SK-N-SH (cell line): ENCODE measurements around the gene ACO1. TPM values are rescaled to one million over a fixed set of nuclear protein-coding genes. Genes with fewer than 3 reads are reported as not detected.

ENCODE experiments used
- CTCF ChIA-PET: fragments of 300-600, 350-600 bp; formaldehyde crosslinking; extraction: SDS; loops from one replicate; lab custom pipeline; 2021; lab: Yijun Ruan, JAX
- POLR2A ChIA-PET: fragments of 350-600 bp; sonication (Branson Sonifier 250); formaldehyde crosslinking; extraction: SDS; loops from one replicate; lab custom pipeline; 2020; ENCODE audit warnings: antibody characterized with exemption, inconsistent platforms; lab: Yijun Ruan, JAX
- DNase-seq: peaks from one replicate; pipeline ENCODE4 v3.0.0; 2012
- H2AFZ ChIP-seq: fragments of 200-600 bp; sonication (generic); 2 replicates; pipeline ENCODE4 v1.8.1; 2016; ENCODE audit warnings: antibody characterized with exemption, mild to moderate bottlenecking, low read depth
- H3F3A ChIP-seq: fragments of 200-600 bp; sonication (generic); replicated peaks from 2 replicates; pipeline ENCODE3; 2016; ENCODE audit warnings: antibody characterized with exemption, mild to moderate bottlenecking; ENCODE audit not compliant: insufficient read depth
- H3K27ac ChIP-seq, 2 experiments: fragments of 200-500 bp in 1 of 2; fragments of 200-600 bp in 1 of 2; sonication (Bioruptor generic) in 1 of 2; sonication (generic), shearing (Covaris generic) in 1 of 2; 2 replicates each; pipeline versions ENCODE4 v1.5.1 to v1.6.1; 2014 to 2016; ENCODE audit warnings: low read depth in 2 of 2, inconsistent platforms in 1 of 2, low read length in 1 of 2, mild to moderate bottlenecking in 1 of 2, mixed read lengths in 1 of 2
- H3K27me3 ChIP-seq: fragments of 200-600 bp; sonication (generic), shearing (Covaris generic); 2 replicates; pipeline ENCODE4 v1.6.1; 2016; ENCODE audit warnings: mixed run types; ENCODE audit not compliant: insufficient read depth
- H3K36me3 ChIP-seq, 2 experiments: fragments of 200-500 bp in 1 of 2; fragments of 200-600 bp in 1 of 2; sonication (Bioruptor generic) in 1 of 2; sonication (generic) in 1 of 2; replicated peaks in 1 of 2; 2 replicates each; pipeline versions ENCODE3 to v1.5.1; 2014 to 2016; ENCODE audit warnings: low read length in 1 of 2, mild to moderate bottlenecking in 1 of 2; ENCODE audit not compliant: insufficient read depth in 2 of 2, control insufficient read depth in 1 of 2
- H3K4me1 ChIP-seq, 2 experiments: fragments of 200-500 bp in 1 of 2; fragments of 200-600 bp in 1 of 2; sonication (Bioruptor generic) in 1 of 2; sonication (generic), shearing (Covaris generic) in 1 of 2; 2 replicates each; pipeline versions ENCODE4 v1.5.1 to v1.6.1; 2014 to 2016; ENCODE audit warnings: low read depth in 1 of 2, low read length in 1 of 2, mixed run types in 1 of 2; ENCODE audit not compliant: insufficient read depth in 2 of 2, control insufficient read depth in 1 of 2
- H3K4me2 ChIP-seq: fragments of 200-600 bp; sonication (generic), shearing (Covaris generic); 2 replicates; pipeline ENCODE4 v1.6.1; 2017; ENCODE audit warnings: mixed run types
- H3K4me3 ChIP-seq, 2 experiments: fragments of 200-500 bp in 1 of 2; fragments of 200-600 bp in 1 of 2; sonication (Bioruptor generic) in 1 of 2; sonication (generic), shearing (Covaris generic) in 1 of 2; 2 replicates each; pipeline versions ENCODE4 v1.5.1 to v1.8.1; 2014 to 2016; ENCODE audit warnings: low read depth in 2 of 2, inconsistent platforms in 1 of 2, low read length in 1 of 2, mild to moderate bottlenecking in 1 of 2, mixed read lengths in 1 of 2, moderate library complexity in 1 of 2
- H3K79me2 ChIP-seq: fragments of 200-600 bp; sonication (generic); 2 replicates; pipeline ENCODE4 v1.8.1; 2017; ENCODE audit warnings: mild to moderate bottlenecking; ENCODE audit not compliant: insufficient read depth
- H3K9ac ChIP-seq: fragments of 200-600 bp; sonication (generic); 2 replicates; pipeline ENCODE4 v1.6.1; 2017; ENCODE audit warnings: mixed run types
- H3K9me2 ChIP-seq: fragments of 200-600 bp; sonication (generic); 2 replicates; pipeline ENCODE4 v1.6.1; 2017; ENCODE audit warnings: mixed run types
- H3K9me3 ChIP-seq: fragments of 200-600 bp; sonication (generic); 2 replicates; pipeline ENCODE4 v1.6.1; 2017; ENCODE audit warnings: mixed run types, mild to moderate bottlenecking, moderate library complexity
- H4K20me1 ChIP-seq: fragments of 200-600 bp; sonication (generic); 2 replicates; pipeline ENCODE4 v1.6.1; 2017; ENCODE audit warnings: mild to moderate bottlenecking, mixed run types; ENCODE audit not compliant: insufficient read depth
- CHD2 ChIP-seq: fragments of 150-350 bp; IDR thresholded peaks from 2 replicates; pipeline ENCODE4 v1.6.1; 2018; ENCODE audit warnings: low read length; ENCODE audit not compliant: partially characterized antibody
- FOXJ3 ChIP-seq: sonication (generic); formaldehyde crosslinking; IDR thresholded peaks from 2 replicates; pipeline ENCODE4 v1.5.1; 2020; ENCODE audit warnings: mild to moderate bottlenecking, missing genetic modification reagents
- IRF3 ChIP-seq: fragments of 150-350 bp; IDR thresholded peaks from 2 replicates; pipeline ENCODE4 v1.6.1; 2016; ENCODE audit warnings: mild to moderate bottlenecking, low read depth, low read length
- JUND ChIP-seq: IDR thresholded peaks from 2 replicates; pipeline ENCODE4 v1.4.0; 2012
- MAX ChIP-seq: IDR thresholded peaks from 2 replicates; pipeline ENCODE4 v1.4.0; 2012; ENCODE audit warnings: low read depth
- MEF2A ChIP-seq: IDR thresholded peaks from 2 replicates; pipeline ENCODE4 v1.4.0; 2012; ENCODE audit warnings: low read depth, borderline replicate concordance
- MXI1 ChIP-seq: IDR thresholded peaks from 2 replicates; pipeline ENCODE4 v1.6.1; 2012; ENCODE audit warnings: mild to moderate bottlenecking, low read depth, low read length, improper control_type of control experiment
- NFIC ChIP-seq: IDR thresholded peaks from 2 replicates; pipeline ENCODE4 v1.4.0; 2012; ENCODE audit warnings: borderline replicate concordance
- NRF1 ChIP-seq: IDR thresholded peaks from 2 replicates; pipeline ENCODE4 v1.6.1; 2012; ENCODE audit warnings: low read depth, mild to moderate bottlenecking, low read length
- RAD21 ChIP-seq: IDR thresholded peaks from 2 replicates; pipeline ENCODE4 v1.6.1; 2012; ENCODE audit warnings: mild to moderate bottlenecking, low read length
- SIN3A ChIP-seq: IDR thresholded peaks from 2 replicates; pipeline ENCODE4 v1.6.1; 2012; ENCODE audit warnings: low read depth, mild to moderate bottlenecking, low read length, moderate library complexity, borderline replicate concordance
- TAF1 ChIP-seq: IDR thresholded peaks from 2 replicates; pipeline ENCODE4 v1.6.1; 2012; ENCODE audit warnings: low read depth, mild to moderate bottlenecking, low read length, moderate library complexity, borderline replicate concordance
- TCF12 ChIP-seq: IDR thresholded peaks from 2 replicates; pipeline ENCODE4 v1.4.0; 2012
- WGBS: methylation state at CpG from one replicate; pipeline ENCODE4 v1.1.6; 2017; ENCODE audit warnings: low lambda C conversion rate; 5-methylcytosine and 5-hydroxymethylcytosine counted together
- polyA plus RNA-seq, 3 experiments: library from polyadenylated mRNA; depleted of rRNA; stranded (reverse); fragments of >200 nt; gene quantifications; 2 replicates each; pipeline ENCODE4 v1.2.3, GENCODE V29; 2012
- TF ChIP-seq, protein P1 (sequence below): fragments of 150-350 bp; IDR thresholded peaks from 2 replicates; pipeline ENCODE4 v1.6.1; 2017; ENCODE audit warnings: antibody characterized with exemption, low read length, low read depth, borderline replicate concordance

The ACO1 gene
- polyA plus RNA-seq (2012; rRNA removed), result 25.4 and 33.7 TPM in 2 replicates
- polyA plus RNA-seq (2012; cell fraction: cytosol; rRNA removed), result 26.8 and 27.9 TPM in 2 replicates
- 19.0 and 29.3 TPM in 2 replicates for polyA plus RNA-seq (2012; cell fraction: nucleus; rRNA removed)

- no peaks in the 10 kb centered on the region for H3K27me3 ChIP-seq
- H3K4me1 ChIP-seq, result peaks cover 0 to 10% of the 10 kb centered on the region in 2 experiments; a peak in 2 of 4 replicates
- CTCF ChIA-PET, result interaction anchor here (0.7 to 6.7 kb wide), 12 partner anchors 10 to 584 kb away, joined by 3 to 88 read pairs (median 3); partner anchors contain the start of genes NDUFB6 and RIGI
- H3F3A ChIP-seq, result no peaks in the 10 kb centered on the region
- H3K9ac ChIP-seq, result peak within 1 kb of the TSS; percentile 73
- H2AFZ ChIP-seq, result peak within 1 kb of the TSS; percentile 97
- H3K4me2 ChIP-seq, result peak within 1 kb of the TSS; percentile 79
- 1% methylated on average over 19 of the region's 73 CpGs for WGBS
- H3K36me3 ChIP-seq, result no peaks in the 10 kb centered on the region
- peaks cover 33% of the 10 kb centered on the region for H3K79me2 ChIP-seq
- H3K9me2 ChIP-seq, result no peaks in the 10 kb centered on the region
- no peaks in the 10 kb centered on the region for H3K9me3 ChIP-seq
- no peaks in the 10 kb centered on the region for H4K20me1 ChIP-seq
- H3K27ac ChIP-seq, result peak within 1 kb of the TSS; percentile 50 to 65; a peak in 3 of 4 replicates
- TF ChIP-seq NRF1, result peak; percentile 43
- no peak for TF ChIP-seq FOXJ3 (CRISPR knock-in tag)
- TF ChIP-seq JUND, result no peak
- TF ChIP-seq NFIC, result no peak
- 0 out of 2 replicates have a peak, but pooled peaks have one; percentile 23 for TF ChIP-seq TCF12
- TF ChIP-seq MAX, result peak; percentile 32
- peak; percentile 21; the same call in 1 of the 2 replicates for TF ChIP-seq TAF1
- TF ChIP-seq IRF3, result no peak
- TF ChIP-seq MEF2A, result no peak
- 0 out of 2 replicates have a peak, but pooled peaks have one; percentile 11 for TF ChIP-seq SIN3A
- TF ChIP-seq MXI1, result peak; percentile 37; the same call in 1 of the 2 replicates
- DNase-seq, result peak; percentile 97
- POLR2A ChIA-PET, result interaction anchor here (0.8 to 1.0 kb wide), 3 partner anchors 9 to 197 kb away, joined by 3 to 5 read pairs (median 3); no protein-coding TSS in a partner anchor
- H3K4me3 ChIP-seq, result peak within 1 kb of the TSS; percentile 88 to 91
These were observed at the start of gene ACO1 for GRCh38 chr9:32384364-32385151. Gene ACO1, plus strand, starts transcription at chr9:32384643. Its CDS starts 20,864 bp downstream, at chr9:32405507.

DNA sequence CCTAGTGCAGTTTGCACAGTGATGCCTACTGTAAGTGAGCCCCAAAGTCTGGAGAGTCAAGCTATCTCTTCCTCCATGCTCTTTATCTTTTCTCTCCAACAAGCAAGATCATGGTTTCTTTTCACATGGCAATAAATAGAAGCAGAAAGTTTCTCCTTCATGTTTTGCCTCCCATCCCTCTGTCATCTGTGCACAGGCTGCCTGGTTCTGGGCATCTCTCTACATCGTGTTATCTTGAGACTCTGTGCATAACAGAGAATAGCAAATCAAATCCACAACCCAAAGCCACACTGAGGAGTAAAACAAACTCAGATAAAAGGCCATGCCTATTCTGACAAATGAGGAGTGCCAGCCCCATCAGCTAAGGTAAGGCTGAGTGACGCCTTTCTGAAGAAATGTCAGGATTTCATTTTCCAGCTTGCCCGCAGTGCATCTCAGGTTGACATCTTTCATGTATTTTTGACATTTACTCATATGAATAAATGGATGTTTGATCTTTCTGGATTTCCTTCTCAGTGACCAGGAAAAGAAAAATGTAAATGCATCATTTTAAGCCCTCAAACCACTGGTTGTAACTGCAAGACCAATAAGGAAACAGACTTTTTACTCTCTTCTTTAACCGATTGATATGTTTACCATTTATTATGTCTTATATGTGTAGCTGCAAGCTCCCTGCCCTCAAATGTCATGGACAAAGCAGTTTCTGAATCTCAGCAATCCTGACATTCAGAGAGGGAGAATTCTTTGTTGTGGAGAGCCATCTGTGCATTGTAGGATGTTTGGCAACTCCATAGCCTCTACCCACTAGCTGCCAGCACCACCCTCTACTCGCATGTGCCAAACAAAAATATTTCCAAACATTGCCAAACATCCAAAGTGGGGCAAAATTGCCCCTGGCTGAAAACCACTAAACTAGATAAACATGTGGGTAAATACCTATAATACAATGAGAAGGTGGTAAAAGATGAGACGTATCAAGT is 49.2 kb upstream of the ACO1 start:
- H3K4me2 ChIP-seq, result no peak overlapping the region
- TF ChIP-seq CHD2 (no peak), TAF1 (no peak), RAD21 (no peak)
- TF ChIP-seq, protein P1, sequence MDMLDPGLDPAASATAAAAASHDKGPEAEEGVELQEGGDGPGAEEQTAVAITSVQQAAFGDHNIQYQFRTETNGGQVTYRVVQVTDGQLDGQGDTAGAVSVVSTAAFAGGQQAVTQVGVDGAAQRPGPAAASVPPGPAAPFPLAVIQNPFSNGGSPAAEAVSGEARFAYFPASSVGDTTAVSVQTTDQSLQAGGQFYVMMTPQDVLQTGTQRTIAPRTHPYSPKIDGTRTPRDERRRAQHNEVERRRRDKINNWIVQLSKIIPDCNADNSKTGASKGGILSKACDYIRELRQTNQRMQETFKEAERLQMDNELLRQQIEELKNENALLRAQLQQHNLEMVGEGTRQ, result no peak
- no peaks in the 10 kb centered on the region for H3K36me3 ChIP-seq
- no peaks in the 10 kb centered on the region; the same call in 1 of the 2 replicates for H3K9me3 ChIP-seq
- no peaks in the 10 kb centered on the region for H3F3A ChIP-seq
- no peak overlapping the region for H3K27ac ChIP-seq
- CTCF ChIA-PET, result no interaction called here
- H3K9me2 ChIP-seq, result no peaks in the 10 kb centered on the region
- H3K27me3 ChIP-seq, result no peaks in the 10 kb centered on the region
- WGBS, result 58% methylated on average over 6 of the region's 6 CpGs
- H4K20me1 ChIP-seq, result no peaks in the 10 kb centered on the region
- DNase-seq, result no peak
- H3K9ac ChIP-seq, result no peak overlapping the region
- no peak overlapping the region for H3K4me3 ChIP-seq
- H3K4me1 ChIP-seq, result no peaks in the 10 kb centered on the region; a peak in 1 of 4 replicates
- POLR2A ChIA-PET, result no interaction called here
- no peaks in the 10 kb centered on the region for H3K79me2 ChIP-seq
- no peak overlapping the region for H2AFZ ChIP-seq
